ENCODE data around the gene FSTL4. TPM values are rescaled to one million over a fixed set of nuclear protein-coding genes. Genes with fewer than 3 reads are reported as not detected.

FSTL4 gene
- total and polyA plus RNA-seq, 2 of the 13 experiments (the other 11 are each of a cell fraction or from before 2014, with no cell fraction given) = 2.1 to 3.0 TPM

DNA sequence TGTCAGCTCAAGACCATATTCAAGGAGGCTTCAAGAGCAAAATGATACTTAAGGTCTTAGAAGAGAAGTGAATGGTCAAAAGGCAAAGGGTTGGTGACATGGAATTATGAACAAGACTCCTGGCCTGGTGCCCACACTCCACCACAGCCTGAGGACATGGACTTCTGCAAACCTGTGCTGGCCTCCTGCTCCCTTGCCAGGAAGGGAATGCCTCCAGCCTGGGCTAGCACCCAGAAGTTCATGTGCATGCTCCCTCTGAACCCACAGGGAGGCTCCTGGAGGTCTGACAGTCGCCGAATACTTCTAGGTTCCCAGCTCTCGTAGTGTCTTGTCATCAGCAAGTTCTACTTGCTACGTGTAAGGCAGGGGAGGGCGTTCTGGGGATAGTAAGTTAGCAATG lies 156.7 kb downstream of the FSTL4 start:
- ChIA-PET POLR2A (no interaction called here), CTCF (ENCODE audit: low intra/inter-chr PET ratio, low total read pairs) (no interaction called here)
- TF ChIP-seq MAZ (IDR thresholded peaks at IDR 0.05; ENCODE audit: borderline replicate concordance, low read depth, low read length) (no peak), MAZ (CRISPR knock-in tag; IDR thresholded peaks at IDR 0.05; ENCODE audit: low read depth) (no peak)
- no peaks in the 10 kb centered on the region for H3K36me3 ChIP-seq (replicated peaks in 1 of 2; ENCODE audit: control insufficient read depth in 1 of 2, insufficient read depth in 2 of 2, low read length in 2 of 2)
- no peak for ATAC-seq
- intact Hi-C loops (cut with micrococcal nuclease; ENCODE audit: unreplicated experiment) = no loop called here
- no peak for DNase-seq (ENCODE audit: low spot score)
- H3K27me3 ChIP-seq (ENCODE audit: control insufficient read depth in 1 of 2, insufficient read depth in 2 of 2, low read length in 2 of 2) = no peaks in the 10 kb centered on the region; a peak in 1 of 5 replicates
- no peak overlapping the region for H3K4me2 ChIP-seq (ENCODE audit: low read depth, low read length)
- H3K4me1 ChIP-seq (ENCODE audit: insufficient read depth, low read length) = no peaks in the 10 kb centered on the region
- no peaks in the 10 kb centered on the region for H3K79me2 ChIP-seq (ENCODE audit: insufficient read depth, low read length)
- H2AFZ ChIP-seq (ENCODE audit: low read length) = no peak overlapping the region
- H3K9ac ChIP-seq (ENCODE audit: insufficient read depth, low read depth, low read length) = no peak overlapping the region
- no peaks in the 10 kb centered on the region for H3K9me3 ChIP-seq (ENCODE audit: low read length)
- H4K20me1 ChIP-seq (ENCODE audit: insufficient read depth, low read length) = no peaks in the 10 kb centered on the region
- BruUV-seq (replicated peaks) = no TSS peak
- no peak overlapping the region for H3K27ac ChIP-seq (ENCODE audit: extremely low read length, insufficient read depth, low read length)
- no peak overlapping the region for H3K4me3 ChIP-seq (replicated peaks in 1 of 3; ENCODE audit: insufficient read depth in 1 of 3, low read depth in 2 of 3, low read length in 3 of 3)
- no peak for FAIRE-seq
- in situ Hi-C loops (cut with HindIII; ENCODE audit: extremely low pct_ligation_motif_present, low pct_unique_long_range_greater_than_20kb) = no loop called here
- 8% methylated on average over 2 of the region's 5 CpGs for WGBS (ENCODE audit: low lambda C conversion rate)

DNA sequence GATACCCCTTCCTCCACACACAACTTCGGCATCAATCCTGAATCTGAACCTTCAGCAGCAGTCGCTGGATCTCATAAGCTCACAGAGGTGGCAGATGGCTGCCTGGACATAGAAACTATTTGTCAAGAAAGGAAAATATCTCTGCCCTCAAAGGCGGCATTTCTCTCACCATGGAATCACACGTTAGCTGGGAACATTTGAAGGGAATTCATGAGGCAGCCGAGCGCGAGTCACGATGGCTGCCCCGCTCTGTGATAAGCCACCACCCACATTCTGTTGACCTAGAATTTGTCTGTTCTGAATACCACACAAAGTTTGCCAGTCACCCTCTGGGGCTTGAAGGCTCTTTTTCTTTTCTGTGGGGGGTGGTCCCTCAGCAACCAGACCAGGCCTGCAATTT lies 157.9 kb downstream of the FSTL4 start:
- Histone ChIP-seq H3K36me3 (replicated peaks in 1 of 2; ENCODE audit: control insufficient read depth in 1 of 2, insufficient read depth in 2 of 2, low read length in 2 of 2) (no peaks in the 10 kb centered on the region), H3K9ac (ENCODE audit: insufficient read depth, low read depth, low read length) (no peak overlapping the region), H3K4me3 (replicated peaks in 1 of 3; ENCODE audit: insufficient read depth in 1 of 3, low read depth in 2 of 3, low read length in 3 of 3) (no peak overlapping the region), H2AFZ (ENCODE audit: low read length) (no peak overlapping the region), H3K27me3 (ENCODE audit: control insufficient read depth in 1 of 2, insufficient read depth in 2 of 2, low read length in 2 of 2) (peaks cover 0 to under 1% of the 10 kb centered on the region in 2 experiments; a peak in 1 of 5 replicates), H3K4me1 (ENCODE audit: insufficient read depth, low read length) (no peaks in the 10 kb centered on the region), H3K27ac (ENCODE audit: extremely low read length, insufficient read depth, low read length) (no peak overlapping the region), H3K4me2 (ENCODE audit: low read depth, low read length) (no peak overlapping the region), H3K9me3 (ENCODE audit: low read length) (no peaks in the 10 kb centered on the region), H3K79me2 (ENCODE audit: insufficient read depth, low read length) (no peaks in the 10 kb centered on the region), H4K20me1 (ENCODE audit: insufficient read depth, low read length) (no peaks in the 10 kb centered on the region)
- intact Hi-C loops (cut with micrococcal nuclease; ENCODE audit: unreplicated experiment) = no loop called here
- no TSS peak for BruUV-seq (replicated peaks)
- POLR2A ChIA-PET = no interaction called here
- CTCF ChIA-PET (ENCODE audit: low intra/inter-chr PET ratio, low total read pairs) = no interaction called here
- FAIRE-seq (no peak), DNase-seq (ENCODE audit: low spot score) (no peak), ATAC-seq (no peak)
- in situ Hi-C loops (cut with HindIII; ENCODE audit: extremely low pct_ligation_motif_present, low pct_unique_long_range_greater_than_20kb) = no loop called here
- WGBS (ENCODE audit: low lambda C conversion rate) = 54% methylated on average over 9 of the region's 9 CpGs
- TF ChIP-seq ZNF782 (CRISPR knock-in tag; IDR thresholded peaks at IDR 0.05; ENCODE audit: borderline replicate concordance) = no peak
- TF ChIP-seq, protein P1, sequence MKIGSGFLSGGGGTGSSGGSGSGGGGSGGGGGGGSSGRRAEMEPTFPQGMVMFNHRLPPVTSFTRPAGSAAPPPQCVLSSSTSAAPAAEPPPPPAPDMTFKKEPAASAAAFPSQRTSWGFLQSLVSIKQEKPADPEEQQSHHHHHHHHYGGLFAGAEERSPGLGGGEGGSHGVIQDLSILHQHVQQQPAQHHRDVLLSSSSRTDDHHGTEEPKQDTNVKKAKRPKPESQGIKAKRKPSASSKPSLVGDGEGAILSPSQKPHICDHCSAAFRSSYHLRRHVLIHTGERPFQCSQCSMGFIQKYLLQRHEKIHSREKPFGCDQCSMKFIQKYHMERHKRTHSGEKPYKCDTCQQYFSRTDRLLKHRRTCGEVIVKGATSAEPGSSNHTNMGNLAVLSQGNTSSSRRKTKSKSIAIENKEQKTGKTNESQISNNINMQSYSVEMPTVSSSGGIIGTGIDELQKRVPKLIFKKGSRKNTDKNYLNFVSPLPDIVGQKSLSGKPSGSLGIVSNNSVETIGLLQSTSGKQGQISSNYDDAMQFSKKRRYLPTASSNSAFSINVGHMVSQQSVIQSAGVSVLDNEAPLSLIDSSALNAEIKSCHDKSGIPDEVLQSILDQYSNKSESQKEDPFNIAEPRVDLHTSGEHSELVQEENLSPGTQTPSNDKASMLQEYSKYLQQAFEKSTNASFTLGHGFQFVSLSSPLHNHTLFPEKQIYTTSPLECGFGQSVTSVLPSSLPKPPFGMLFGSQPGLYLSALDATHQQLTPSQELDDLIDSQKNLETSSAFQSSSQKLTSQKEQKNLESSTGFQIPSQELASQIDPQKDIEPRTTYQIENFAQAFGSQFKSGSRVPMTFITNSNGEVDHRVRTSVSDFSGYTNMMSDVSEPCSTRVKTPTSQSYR (CRISPR knock-in tag; IDR thresholded peaks at IDR 0.05; ENCODE audit: borderline replicate concordance) = no peak
- TF ChIP-seq NR2F2 (IDR thresholded peaks at IDR 0.05; ENCODE audit: borderline replicate concordance, low read depth) = no peak
- TF ChIP-seq, protein P2, sequence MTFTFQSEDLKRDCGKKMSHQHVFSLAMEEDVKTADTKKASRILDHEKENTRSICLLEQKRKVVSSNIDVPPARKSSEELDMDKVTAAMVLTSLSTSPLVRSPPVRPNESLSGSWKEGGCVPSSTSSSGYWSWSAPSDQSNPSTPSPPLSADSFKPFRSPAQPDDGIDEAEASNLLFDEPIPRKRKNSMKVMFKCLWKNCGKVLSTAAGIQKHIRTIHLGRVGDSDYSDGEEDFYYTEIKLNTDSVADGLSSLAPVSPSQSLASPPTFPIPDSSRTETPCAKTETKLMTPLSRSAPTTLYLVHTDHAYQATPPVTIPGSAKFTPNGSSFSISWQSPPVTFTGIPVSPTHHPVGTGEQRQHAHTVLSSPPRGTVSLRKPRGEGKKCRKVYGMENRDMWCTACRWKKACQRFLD (CRISPR knock-in tag; IDR thresholded peaks at IDR 0.05; ENCODE audit: borderline replicate concordance) = no peak
- no peak for TF ChIP-seq TCF12 (IDR thresholded peaks at IDR 0.05)
- TF ChIP-seq TCF12 (CRISPR knock-in tag; IDR thresholded peaks at IDR 0.05) = no peak
- TF ChIP-seq JDP2 (CRISPR knock-in tag; IDR thresholded peaks at IDR 0.05; ENCODE audit: borderline replicate concordance) = no peak
- TF ChIP-seq NBN (conservative IDR thresholded peaks at IDR 0.05) = no peak
- TF ChIP-seq, protein P3, sequence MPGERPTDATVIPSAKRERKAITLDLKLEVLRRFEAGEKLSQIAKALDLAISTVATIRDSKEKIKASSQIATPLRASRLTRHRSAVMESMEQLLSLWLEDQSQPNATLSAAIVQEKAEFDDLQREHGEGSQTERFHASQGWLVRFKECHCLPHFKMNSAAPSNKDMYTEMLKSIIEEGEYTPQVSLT (CRISPR knock-in tag; IDR thresholded peaks at IDR 0.05; ENCODE audit: borderline replicate concordance, low read depth) = no peak
- TF ChIP-seq ZNF564 (CRISPR knock-in tag; IDR thresholded peaks at IDR 0.05) = no peak
- TF ChIP-seq ZNF878 (CRISPR knock-in tag; IDR thresholded peaks at IDR 0.05) = no peak
- TF ChIP-seq CCAR2 (optimal IDR thresholded peaks at IDR 0.05; ENCODE audit: low read depth, low read length) = no peak
- no peak for TF ChIP-seq DNMT1 (CRISPR knock-in tag; IDR thresholded peaks at IDR 0.05)
- TF ChIP-seq CBX1 (IDR thresholded peaks at IDR 0.05; ENCODE audit: low read depth) = no peak
- TF ChIP-seq SNAPC2 (CRISPR knock-in tag; IDR thresholded peaks at IDR 0.05) = no peak

Measured in HepG2 (cell line).